NB4 (cell line): ENCODE measurements around the gene EOLA2.

Experiments used
- DNase-seq: peaks from one replicate; pipeline ENCODE4 v3.0.0; 2010; ENCODE audit warnings: low read depth
- H3K4me3 ChIP-seq: one replicate; pipeline ENCODE4 v1.5.1; 2011; ENCODE audit warnings: mild to moderate bottlenecking, low read depth, low read length, moderate library complexity
- CTCF ChIP-seq: IDR thresholded peaks from one replicate; pipeline ENCODE4 v1.5.1; 2012; ENCODE audit warnings: low read depth, low read length
- MAX ChIP-seq: IDR thresholded peaks from 2 replicates; pipeline ENCODE4 v1.6.1; 2011; ENCODE audit warnings: low read depth, low read length
- MYC ChIP-seq: IDR thresholded peaks from 2 replicates; pipeline ENCODE4 v1.6.1; 2011; ENCODE audit warnings: low read depth, low read length
- POLR2A ChIP-seq: IDR thresholded peaks from 2 replicates; pipeline ENCODE4 v1.6.1; 2011; ENCODE audit warnings: mild to moderate bottlenecking; ENCODE audit not compliant: insufficient read length; ENCODE audit errors: extremely low read depth

The EOLA2 gene

GRCh38 chrX:149938427-149938880 is at the start of gene EOLA2:
Gene EOLA2 (minus strand): TSS chrX:149938491. CDS start chrX:149933874, 4,617 bp downstream.
- DNase-seq = peak; percentile 97
- TF ChIP-seq CTCF (no peak), MYC (peak; percentile 65), MAX (peak; percentile 76), POLR2A (peak; percentile 50)
- peak within 1 kb of the TSS; percentile 76 for H3K4me3 ChIP-seq

- TF ChIP-seq CTCF = no peak
- no peak for TF ChIP-seq POLR2A
- no peak for TF ChIP-seq MAX
- no peak for TF ChIP-seq MYC
- no peak overlapping the region for H3K4me3 ChIP-seq
- DNase-seq = no peak
Observed at GRCh38 chrX:149987613-149988012, 49.3 kb upstream of the EOLA2 start.

GRCh38 chrX:149984411-149984810 is 46.1 kb upstream of the EOLA2 start:
- no peak overlapping the region for H3K4me3 ChIP-seq
- no peak for DNase-seq
- TF ChIP-seq MYC = no peak
- no peak for TF ChIP-seq POLR2A
- TF ChIP-seq CTCF = no peak
- no peak for TF ChIP-seq MAX

- no peak overlapping the region for H3K4me3 ChIP-seq
- no peak for DNase-seq
- TF ChIP-seq CTCF = no peak
- no peak for TF ChIP-seq POLR2A
- no peak for TF ChIP-seq MAX
- no peak for TF ChIP-seq MYC
Observed at GRCh38 chrX:149982310-149982709, 44.0 kb upstream of the EOLA2 start.

- H3K4me3 ChIP-seq = no peak overlapping the region
- TF ChIP-seq MAX (no peak), CTCF (no peak), POLR2A (no peak), MYC (no peak)
- DNase-seq = no peak
Observed at GRCh38 chrX:149979126-149979644, 40.9 kb upstream of the EOLA2 start.
